ENCODE measurements around the gene AK6.
"Not testable (repeated sequence)": the region's sequence is repeated elsewhere in the genome, so short reads cannot be mapped to it uniquely, and the experiment has no call there.

Gene AK6

GRCh38 chr5:69369340-69370121 is at the start of gene AK6, which contains the start of the genes RAD17 and TAF9:
Gene AK6, minus strand, starts transcription at chr5:69369520. Its CDS starts 30 bp downstream, at chr5:69369490.
Gene RAD17, plus strand, starts transcription at chr5:69369818. Its CDS starts 2,391 bp downstream, at chr5:69372209.
Gene TAF9, minus strand, starts transcription at chr5:69369520. Its CDS starts 3,783 bp downstream, at chr5:69365737.
- DNase-seq = peak; percentile 92

- DNase-seq = no peak
Observed at GRCh38 chr5:69418554-69418953, 49.2 kb upstream of the AK6 start.

- no peak for DNase-seq
Observed at GRCh38 chr5:69416699-69417098, 47.4 kb upstream of the AK6 start.

- DNase-seq = no peak
Observed at GRCh38 chr5:69416180-69416579, 46.9 kb upstream of the AK6 start.

GRCh38 chr5:69415584-69415958 is 46.3 kb upstream of the AK6 start:
- DNase-seq = no peak

GRCh38 chr5:69414885-69415583 is 45.7 kb upstream of the AK6 start, which contains the start of gene MARVELD2:
Gene MARVELD2, plus strand, starts transcription at chr5:69415116. Its CDS starts 4,270 bp downstream, at chr5:69419386.
- peak; percentile 50 for DNase-seq

- DNase-seq = no peak
Observed at GRCh38 chr5:69404659-69405330, 35.5 kb upstream of the AK6 start.

- DNase-seq = no peak
Observed at GRCh38 chr5:69378376-69378775, 9.1 kb upstream of the AK6 start.

- no peak for DNase-seq
Observed at GRCh38 chr5:69374911-69375446, 5.7 kb upstream of the AK6 start.

- no peak for DNase-seq
Observed at GRCh38 chr5:69372394-69372793, 3.1 kb upstream of the AK6 start.

GRCh38 chr5:69370335-69370734 is 1.0 kb upstream of the AK6 start:
- DNase-seq = not testable (repeated sequence)

- DNase-seq = peak; percentile 34
Observed at GRCh38 chr5:69368458-69369339, 621 bp downstream of the AK6 start.

GRCh38 chr5:69367697-69368279 is 1.5 kb downstream of the AK6 start:
- DNase-seq = no peak

- no peak for DNase-seq
Observed at GRCh38 chr5:69364850-69365249, 4.5 kb downstream of the AK6 start.

GRCh38 chr5:69364414-69364813 is 4.9 kb downstream of the AK6 start:
- DNase-seq = no peak

- no peak for DNase-seq
Observed at GRCh38 chr5:69360442-69360841, 8.9 kb downstream of the AK6 start.

GRCh38 chr5:69359699-69360098 is 9.6 kb downstream of the AK6 start:
- DNase-seq = no peak

GRCh38 chr5:69350664-69351063 is 18.7 kb downstream of the AK6 start:
- DNase-seq = no peak

- no peak for DNase-seq
Observed at GRCh38 chr5:69343083-69343482, 26.2 kb downstream of the AK6 start.

- no peak for DNase-seq
Observed at GRCh38 chr5:69341520-69342161, 27.7 kb downstream of the AK6 start.

GRCh38 chr5:69335341-69335935 is 33.9 kb downstream of the AK6 start:
- no peak for DNase-seq
